ENCODE measurements around the gene ADAMTSL1. TPM values are rescaled to one million over a fixed set of nuclear protein-coding genes. Genes with fewer than 3 reads are reported as not detected.

ADAMTSL1 gene
- total RNA-seq, 1 experiment from 2014 or later: not detected

GRCh38 chr9:18865542-18865941, 391.6 kb downstream of the ADAMTSL1 start:
- no peak for ATAC-seq
- Histone ChIP-seq H3K27ac (ENCODE audit: low read length) (no peak overlapping the region), H3K4me1 (ENCODE audit: control insufficient read depth, insufficient read depth, low read length) (no peaks in the 10 kb centered on the region), H3K27me3 (ENCODE audit: control insufficient read depth, insufficient read depth, low read length) (no peaks in the 10 kb centered on the region), H3K36me3 (ENCODE audit: control insufficient read depth, insufficient read depth, low read length) (no peaks in the 10 kb centered on the region), H3K4me3 (ENCODE audit: low read depth in 2 of 2, low read length in 2 of 2) (no peak overlapping the region), H3K9me3 (ENCODE audit: control insufficient read depth, insufficient read depth, low read depth, low read length) (no peaks in the 10 kb centered on the region)
- TF ChIP-seq, protein P1, sequence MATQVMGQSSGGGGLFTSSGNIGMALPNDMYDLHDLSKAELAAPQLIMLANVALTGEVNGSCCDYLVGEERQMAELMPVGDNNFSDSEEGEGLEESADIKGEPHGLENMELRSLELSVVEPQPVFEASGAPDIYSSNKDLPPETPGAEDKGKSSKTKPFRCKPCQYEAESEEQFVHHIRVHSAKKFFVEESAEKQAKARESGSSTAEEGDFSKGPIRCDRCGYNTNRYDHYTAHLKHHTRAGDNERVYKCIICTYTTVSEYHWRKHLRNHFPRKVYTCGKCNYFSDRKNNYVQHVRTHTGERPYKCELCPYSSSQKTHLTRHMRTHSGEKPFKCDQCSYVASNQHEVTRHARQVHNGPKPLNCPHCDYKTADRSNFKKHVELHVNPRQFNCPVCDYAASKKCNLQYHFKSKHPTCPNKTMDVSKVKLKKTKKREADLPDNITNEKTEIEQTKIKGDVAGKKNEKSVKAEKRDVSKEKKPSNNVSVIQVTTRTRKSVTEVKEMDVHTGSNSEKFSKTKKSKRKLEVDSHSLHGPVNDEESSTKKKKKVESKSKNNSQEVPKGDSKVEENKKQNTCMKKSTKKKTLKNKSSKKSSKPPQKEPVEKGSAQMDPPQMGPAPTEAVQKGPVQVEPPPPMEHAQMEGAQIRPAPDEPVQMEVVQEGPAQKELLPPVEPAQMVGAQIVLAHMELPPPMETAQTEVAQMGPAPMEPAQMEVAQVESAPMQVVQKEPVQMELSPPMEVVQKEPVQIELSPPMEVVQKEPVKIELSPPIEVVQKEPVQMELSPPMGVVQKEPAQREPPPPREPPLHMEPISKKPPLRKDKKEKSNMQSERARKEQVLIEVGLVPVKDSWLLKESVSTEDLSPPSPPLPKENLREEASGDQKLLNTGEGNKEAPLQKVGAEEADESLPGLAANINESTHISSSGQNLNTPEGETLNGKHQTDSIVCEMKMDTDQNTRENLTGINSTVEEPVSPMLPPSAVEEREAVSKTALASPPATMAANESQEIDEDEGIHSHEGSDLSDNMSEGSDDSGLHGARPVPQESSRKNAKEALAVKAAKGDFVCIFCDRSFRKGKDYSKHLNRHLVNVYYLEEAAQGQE (IDR thresholded peaks at IDR 0.05; ENCODE audit: insufficient read depth in 1 of 2, low read depth in 2 of 2, low read length in 1 of 2): no peak
- TF ChIP-seq SIN3A (IDR thresholded peaks at IDR 0.05; ENCODE audit: borderline replicate concordance, insufficient read depth, low read depth, low read length) (no peak), POLR2AphosphoS5 (IDR thresholded peaks at IDR 0.05; ENCODE audit: low read depth, low read length) (no peak), TCF7L2 (IDR thresholded peaks at IDR 0.05; ENCODE audit: low read depth, low read length) (no peak), CTCF (IDR thresholded peaks at IDR 0.05) (no peak)
- intact Hi-C loops (cut with micrococcal nuclease; ENCODE audit: unreplicated experiment): no loop called here
- ChIA-PET CTCF (no interaction called here), POLR2A (no interaction called here)
- no peak for DNase-seq (ENCODE audit: low read depth, low spot score)
- BruUV-seq (replicated peaks): no TSS peak
- in situ Hi-C loops (cut with HindIII; ENCODE audit: low pct_unique_long_range_greater_than_20kb, low sequenced_read_pairs): no loop called here

- no TSS peak for BruUV-seq (replicated peaks)
- Histone ChIP-seq H3K9me3 (ENCODE audit: control insufficient read depth, insufficient read depth, low read depth, low read length) (no peaks in the 10 kb centered on the region), H3K36me3 (ENCODE audit: control insufficient read depth, insufficient read depth, low read length) (no peaks in the 10 kb centered on the region), H3K4me1 (ENCODE audit: control insufficient read depth, insufficient read depth, low read length) (no peaks in the 10 kb centered on the region), H3K4me3 (ENCODE audit: low read depth in 2 of 2, low read length in 2 of 2) (no peak overlapping the region), H3K27me3 (ENCODE audit: control insufficient read depth, insufficient read depth, low read length) (no peaks in the 10 kb centered on the region), H3K27ac (ENCODE audit: low read length) (no peak overlapping the region)
- DNase-seq (ENCODE audit: low read depth, low spot score) (no peak), ATAC-seq (no peak)
- POLR2A ChIA-PET: no interaction called here
- TF ChIP-seq TCF7L2 (IDR thresholded peaks at IDR 0.05; ENCODE audit: low read depth, low read length) (no peak), SIN3A (IDR thresholded peaks at IDR 0.05; ENCODE audit: borderline replicate concordance, insufficient read depth, low read depth, low read length) (no peak), POLR2AphosphoS5 (IDR thresholded peaks at IDR 0.05; ENCODE audit: low read depth, low read length) (no peak), CTCF (IDR thresholded peaks at IDR 0.05) (no peak)
- TF ChIP-seq, protein P1 (IDR thresholded peaks at IDR 0.05; ENCODE audit: insufficient read depth in 1 of 2, low read depth in 2 of 2, low read length in 1 of 2): no peak
- in situ Hi-C loops (cut with HindIII; ENCODE audit: low pct_unique_long_range_greater_than_20kb, low sequenced_read_pairs): no loop called here
- intact Hi-C loops (cut with micrococcal nuclease; ENCODE audit: unreplicated experiment): no loop called here
- CTCF ChIA-PET: no interaction called here
Measured at GRCh38 chr9:18866121-18866831, 392.3 kb downstream of the ADAMTSL1 start.

Measured in Panc1 (cell line).